Stimulated activated CD8-positive, alpha-beta memory T cell treated with anti-CD3 and anti-CD28 coated beads, Interleukin-4, amount 100 ng/mL, for 4 hours (primary cell): ENCODE results near the gene DDX31.

ENCODE experiments used
- DNase-seq, 2 donors: peaks; one replicate each; pipeline ENCODE4 v3.0.0-alpha.2; 2020; ENCODE audit warnings: low read depth in 2 of 2, low spot score in 1 of 2

DDX31 gene

DNA sequence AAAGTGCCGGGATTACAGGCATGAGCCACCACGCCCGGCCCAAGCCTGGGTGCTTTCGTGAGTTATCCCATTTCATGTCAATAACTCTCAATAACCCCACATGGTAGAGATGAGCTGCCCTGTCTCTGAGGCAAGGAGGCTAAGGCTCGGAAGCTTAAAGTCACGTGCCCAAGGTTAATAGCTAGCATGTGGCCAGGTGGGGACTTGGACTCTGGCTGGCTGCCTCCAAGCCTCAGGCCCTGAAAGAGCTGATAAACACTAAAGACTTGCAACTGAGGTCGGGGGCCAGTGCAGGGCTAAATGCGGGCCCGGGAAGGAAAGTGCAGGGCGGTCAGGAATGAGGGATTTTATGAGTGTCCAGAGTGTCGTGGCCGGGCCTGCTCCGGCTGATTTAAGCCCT is 118.2 kb downstream of the DDX31 start:
- no peak for DNase-seq

DNA sequence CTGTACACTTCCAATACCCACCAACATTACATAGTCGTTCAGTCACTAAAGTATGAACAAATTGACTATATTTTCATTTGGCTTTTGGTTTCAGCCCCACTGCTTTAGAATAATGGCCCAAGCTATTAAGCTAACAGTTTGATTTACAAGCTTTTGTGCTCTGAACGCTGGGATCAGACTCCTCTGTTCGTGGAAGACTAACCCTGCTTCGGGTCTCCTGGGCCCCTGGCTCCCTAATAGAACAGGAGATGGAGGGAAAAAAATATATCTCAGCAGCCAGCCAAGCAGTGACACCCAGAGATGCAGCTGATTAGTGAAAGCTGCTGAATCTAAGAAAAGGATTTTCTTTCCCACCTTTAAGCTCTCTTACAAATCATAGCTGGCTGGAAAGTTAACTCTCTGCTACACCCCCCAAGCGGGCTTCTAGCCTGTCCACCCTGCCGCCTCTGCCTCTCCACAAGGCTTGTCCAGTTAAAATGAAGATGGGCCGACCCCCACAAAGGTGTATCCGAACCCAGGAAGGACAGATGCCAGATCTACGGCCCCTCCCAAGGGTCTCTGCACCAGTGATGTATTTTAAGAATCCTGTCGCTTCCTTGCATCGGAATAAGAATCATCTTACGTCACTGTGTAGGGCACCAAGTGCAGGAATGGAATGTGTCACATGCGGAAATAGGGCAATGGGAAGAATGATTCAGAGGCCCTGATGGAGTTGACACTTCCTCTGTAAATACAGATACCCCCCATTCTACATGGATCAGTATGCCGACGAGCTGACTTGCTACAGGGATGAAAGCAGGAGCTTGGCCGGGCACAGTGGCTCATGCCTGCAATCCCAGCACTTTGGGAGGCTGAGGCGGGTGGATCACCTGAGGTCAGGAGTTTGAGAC is 120.8 kb downstream of the DDX31 start:
- DNase-seq, result no peak

DNA sequence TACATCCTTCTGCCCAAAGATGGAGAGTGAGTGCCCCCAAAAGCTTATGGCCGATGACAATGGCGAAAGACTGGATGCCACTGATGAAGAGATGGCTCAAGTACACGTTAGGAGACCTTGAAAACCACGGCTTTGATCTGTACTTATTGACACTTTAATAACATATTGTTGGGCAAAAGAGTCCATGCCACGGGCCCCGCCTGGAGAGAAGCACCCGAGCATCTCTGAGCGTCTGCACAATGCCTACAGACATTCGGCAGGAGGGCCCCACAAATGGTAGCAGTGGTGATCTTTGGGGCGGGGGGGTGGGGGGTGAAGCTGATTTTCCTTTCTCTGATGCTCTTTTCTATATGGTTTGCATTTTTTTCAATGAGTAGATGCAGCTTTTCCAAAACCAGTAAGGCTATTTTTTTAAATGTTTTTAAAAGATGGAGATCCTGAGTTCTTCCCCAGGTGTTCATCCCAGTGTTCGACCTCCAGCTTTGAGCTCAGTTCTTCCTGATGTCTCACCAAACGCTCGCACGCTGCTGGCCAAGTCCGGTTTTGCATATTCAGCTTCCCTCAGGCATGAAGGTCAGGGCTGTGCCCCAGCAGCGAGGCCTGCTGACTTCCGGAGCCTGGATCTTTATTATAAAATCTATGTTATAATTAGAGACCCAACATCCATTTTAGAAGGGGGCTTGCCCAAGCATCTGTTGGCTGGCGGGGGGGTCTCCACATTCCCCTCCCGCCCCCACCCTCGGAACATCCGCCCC is 121.6 kb downstream of the DDX31 start:
- DNase-seq, result no peak

DNA sequence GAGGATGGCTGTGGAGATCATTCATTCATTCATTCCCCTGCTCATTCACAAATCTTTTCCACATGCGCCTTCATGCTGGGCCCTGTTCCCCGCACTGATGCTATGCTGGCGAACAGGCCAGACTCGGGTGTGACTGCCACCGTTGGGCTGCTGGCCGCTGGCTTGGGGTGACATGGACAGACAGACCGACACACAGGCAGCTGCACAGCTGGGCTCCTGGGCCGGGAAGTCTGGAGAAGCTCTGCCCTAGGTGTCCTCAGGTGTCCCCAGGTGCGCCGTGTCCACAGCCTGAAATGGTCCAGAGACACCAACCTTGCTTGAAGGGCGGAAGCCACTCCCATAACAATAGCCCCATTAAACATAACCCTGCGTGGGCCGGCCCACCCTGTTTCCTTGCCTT is 122.3 kb downstream of the DDX31 start:
- DNase-seq, result no peak

DNA sequence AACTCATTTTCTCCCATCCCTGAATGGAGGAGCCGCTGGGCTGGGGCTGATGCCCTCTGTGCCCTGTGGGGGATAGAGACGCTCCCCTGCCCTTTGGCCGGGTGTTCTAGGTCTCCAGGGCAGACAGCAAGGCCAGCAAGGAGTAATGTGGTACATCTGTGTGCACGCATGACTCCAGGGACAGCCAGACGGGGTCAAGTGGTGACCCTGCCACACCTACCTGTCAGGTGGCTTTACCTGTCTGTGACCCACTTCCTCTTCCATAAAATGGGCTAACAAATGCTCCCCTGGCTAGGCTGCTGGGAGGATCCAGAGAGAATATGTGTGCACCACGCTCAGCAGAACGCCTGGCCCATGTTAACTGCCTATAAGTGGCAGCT is 122.7 kb downstream of the DDX31 start:
- DNase-seq, result no peak

DNA sequence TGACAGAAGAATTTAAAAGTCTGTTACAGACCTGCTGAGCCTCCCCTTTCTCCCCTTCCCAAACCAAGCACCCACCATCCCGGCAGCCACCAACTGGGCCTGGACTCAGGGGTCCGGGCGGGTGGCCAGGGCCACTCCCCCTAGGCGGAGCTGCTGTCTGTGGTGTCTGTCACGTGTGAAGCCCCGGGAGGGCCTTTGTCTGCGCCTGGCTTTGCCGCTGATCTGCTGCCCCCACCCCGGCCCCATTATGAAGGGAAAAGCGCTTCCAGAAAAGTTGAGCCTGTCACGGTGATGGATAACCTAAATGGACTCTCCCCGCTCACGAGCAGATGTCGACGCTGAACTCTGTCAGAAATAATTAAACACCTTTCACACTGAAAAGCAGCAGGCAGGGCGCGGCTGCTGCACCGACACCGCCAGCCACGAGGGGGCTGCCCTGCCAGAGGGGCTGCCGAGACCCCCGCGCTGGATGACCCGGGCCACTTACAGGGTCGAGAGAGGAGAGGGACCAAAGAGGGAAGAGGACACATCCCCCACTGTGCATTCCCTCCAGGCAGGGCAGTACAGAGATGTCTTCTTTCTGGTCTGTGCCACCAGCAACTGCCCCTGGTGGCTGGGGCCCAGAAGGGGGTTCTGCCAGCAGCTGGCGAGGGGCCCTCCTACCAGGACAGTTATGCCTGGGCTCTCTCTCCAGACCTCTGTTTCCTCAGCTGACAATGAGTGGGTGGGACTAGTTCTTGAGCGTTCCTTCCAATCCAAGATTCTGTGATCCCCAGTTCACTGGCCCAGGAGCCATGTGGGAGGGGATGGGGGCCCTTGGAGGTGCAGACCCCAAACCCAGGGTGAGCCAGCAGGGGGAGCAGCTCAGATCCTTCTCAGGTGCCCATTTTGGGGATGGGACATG is 123.4 kb downstream of the DDX31 start:
- no peak for DNase-seq

DNA sequence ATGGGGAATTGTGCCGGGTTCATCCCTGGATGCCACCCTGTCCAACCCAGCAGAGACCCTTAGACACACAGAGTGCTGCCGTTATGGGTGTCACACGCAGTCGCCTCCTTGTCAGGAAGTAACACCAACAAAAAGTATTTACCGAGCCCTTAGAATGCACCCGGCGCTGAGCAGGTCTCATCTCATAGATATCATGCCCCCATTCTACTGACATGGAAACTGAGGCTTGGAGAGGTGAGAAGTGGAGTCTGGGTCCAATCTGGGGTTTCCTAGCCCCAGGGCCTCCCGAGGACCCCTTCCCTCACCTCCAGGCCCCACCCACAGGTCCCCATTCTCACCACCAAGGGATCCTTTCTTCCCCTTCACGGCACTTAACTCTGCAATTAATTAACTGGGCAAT is 124.2 kb downstream of the DDX31 start:
- DNase-seq, result no peak

DNA sequence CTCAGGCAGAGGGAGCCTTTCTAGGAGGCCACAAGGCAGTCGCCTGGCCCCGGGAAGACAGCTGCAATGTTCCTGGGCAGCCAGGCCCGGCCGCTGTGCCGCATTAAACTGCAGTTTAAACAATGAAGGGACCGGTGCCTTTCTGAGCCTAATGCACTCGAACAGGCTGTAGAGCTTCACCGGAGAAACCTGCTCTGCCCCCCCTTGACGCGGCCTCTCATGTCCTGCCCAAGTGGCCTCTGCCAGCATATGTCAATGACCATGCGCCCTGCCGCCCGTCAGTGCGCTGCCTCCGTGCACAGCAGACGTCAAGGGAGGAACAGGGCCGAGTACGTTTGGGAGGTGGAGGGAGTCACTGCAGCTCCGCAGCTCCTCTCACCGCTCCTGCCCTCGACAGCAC is 125.8 kb downstream of the DDX31 start:
- DNase-seq, result no peak

DNA sequence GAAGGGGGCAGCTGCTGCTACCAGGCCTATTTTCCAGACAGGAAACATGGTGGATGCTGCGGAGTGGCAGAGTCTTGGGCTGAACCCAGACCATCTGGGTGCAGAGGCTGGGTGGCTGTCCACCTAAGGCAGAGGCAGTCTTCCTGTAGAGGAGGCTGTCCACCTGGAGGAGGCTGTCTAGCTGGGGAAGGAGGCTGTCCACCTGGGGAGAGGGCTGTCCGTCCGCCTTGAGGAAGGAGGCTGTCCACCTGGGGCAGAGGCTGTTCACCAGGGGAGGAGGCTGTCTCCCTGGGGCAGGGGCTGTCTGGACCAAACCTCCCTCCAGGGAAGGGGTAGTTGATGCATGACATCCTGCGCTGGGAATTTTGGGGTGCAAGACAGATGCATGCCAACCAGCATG is 126.5 kb downstream of the DDX31 start:
- no peak for DNase-seq
